ENCODE data around the gene RNF2.

- TF ChIP-seq CTCF (IDR thresholded peaks at IDR 0.05) (no peak), POLR2A (IDR thresholded peaks at IDR 0.05) (no peak)
These were observed 4.3 kb downstream of the RNF2 start for GRCh38 chr1:185049670-185050069.
